Measurements from ENCODE around the gene DNAH3. TPM values are rescaled to one million over a fixed set of nuclear protein-coding genes. Genes with fewer than 3 reads are reported as not detected.
A peak's percentile ranks its signal among the peaks of the same experiment; 100 is the strongest.

DNAH3 gene
- total and polyA plus RNA-seq, 2 of the 13 experiments (the other 11 are each of a cell fraction or from before 2014, with no cell fraction given), result 0.07 to 0.08 TPM

- 0 out of 2 replicates have a peak, but pooled peaks have one; percentile 6 for TF ChIP-seq KDM2A (CRISPR knock-in tag; IDR thresholded peaks at IDR 0.05; ENCODE audit: borderline replicate concordance, low read depth)
- 0 out of 2 replicates have a peak, but pooled peaks have one; percentile 27 for TF ChIP-seq ARID2 (CRISPR knock-in tag; IDR thresholded peaks at IDR 0.05; ENCODE audit: borderline replicate concordance)
- TF ChIP-seq HNF4A (CRISPR knock-in tag; IDR thresholded peaks at IDR 0.05), result 0 out of 2 replicates have a peak, but pooled peaks have one; percentile 10
- TF ChIP-seq ZNF563 (CRISPR knock-in tag; IDR thresholded peaks at IDR 0.05), result peak; percentile 94
Observed at GRCh38 chr16:20903116-20903898, 247.3 kb downstream of the DNAH3 start (continued).

DNA sequence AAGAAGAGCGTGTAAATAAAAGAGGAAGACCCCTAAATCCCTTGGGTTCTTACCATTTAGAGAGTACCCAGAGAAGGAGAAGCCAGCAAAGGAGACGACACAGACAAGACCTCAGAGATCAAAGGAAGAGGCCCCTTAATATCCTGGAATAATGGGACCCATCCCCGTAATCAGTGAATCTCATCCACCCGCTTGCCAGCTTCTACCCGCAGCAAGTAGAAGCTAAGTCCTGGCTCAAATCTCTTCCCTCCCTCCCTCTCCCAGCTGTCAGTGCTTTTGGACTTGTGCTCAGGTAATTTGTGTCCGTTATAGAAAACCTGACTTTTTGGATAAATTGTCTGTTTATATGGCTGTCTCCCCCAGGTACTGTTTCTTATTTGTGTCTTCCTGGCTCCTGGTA, 248.2 kb downstream of the DNAH3 start:
- H3K4me1 ChIP-seq (ENCODE audit: insufficient read depth, low read length), result peaks cover 79% of the 10 kb centered on the region
- peaks cover 9% of the 10 kb centered on the region; the same call in 1 of the 2 replicates for H4K20me1 ChIP-seq (ENCODE audit: insufficient read depth, low read length)
- H3K36me3 ChIP-seq (replicated peaks in 1 of 2; ENCODE audit: control insufficient read depth in 1 of 2, insufficient read depth in 2 of 2, low read length in 2 of 2), result peaks cover 0 to 3% of the 10 kb centered on the region in 2 experiments; a peak in 2 of 5 replicates
- WGBS (ENCODE audit: low lambda C conversion rate), result 95% methylated on average over 6 of the region's 6 CpGs
- H2AFZ ChIP-seq (ENCODE audit: low read length), result no peak overlapping the region
- H3K4me2 ChIP-seq (ENCODE audit: low read depth, low read length), result 0 out of 2 replicates have a peak overlapping the region, but pooled peaks have one; percentile 93
- H3K79me2 ChIP-seq (ENCODE audit: insufficient read depth, low read length), result peaks cover 57% of the 10 kb centered on the region
- no peaks in the 10 kb centered on the region for H3K9me3 ChIP-seq (ENCODE audit: low read length)
- no TSS peak for BruUV-seq (replicated peaks)
- H3K4me3 ChIP-seq (replicated peaks in 1 of 3; ENCODE audit: insufficient read depth in 1 of 3, low read depth in 2 of 3, low read length in 3 of 3), result no peak overlapping the region
- DNase-seq (ENCODE audit: low spot score) (no peak), FAIRE-seq (no peak), ATAC-seq (no peak)
- H3K27ac ChIP-seq (ENCODE audit: extremely low read length, insufficient read depth, low read length), result no peak overlapping the region
- 0 out of 2 replicates have a peak, but pooled peaks have one; percentile 31 for TF ChIP-seq RBFOX2 (IDR thresholded peaks at IDR 0.05; ENCODE audit: low read depth, low read length)
- TF ChIP-seq TIGD3 (CRISPR knock-in tag; IDR thresholded peaks at IDR 0.05; ENCODE audit: borderline replicate concordance), result no peak
- TF ChIP-seq, protein P1, sequence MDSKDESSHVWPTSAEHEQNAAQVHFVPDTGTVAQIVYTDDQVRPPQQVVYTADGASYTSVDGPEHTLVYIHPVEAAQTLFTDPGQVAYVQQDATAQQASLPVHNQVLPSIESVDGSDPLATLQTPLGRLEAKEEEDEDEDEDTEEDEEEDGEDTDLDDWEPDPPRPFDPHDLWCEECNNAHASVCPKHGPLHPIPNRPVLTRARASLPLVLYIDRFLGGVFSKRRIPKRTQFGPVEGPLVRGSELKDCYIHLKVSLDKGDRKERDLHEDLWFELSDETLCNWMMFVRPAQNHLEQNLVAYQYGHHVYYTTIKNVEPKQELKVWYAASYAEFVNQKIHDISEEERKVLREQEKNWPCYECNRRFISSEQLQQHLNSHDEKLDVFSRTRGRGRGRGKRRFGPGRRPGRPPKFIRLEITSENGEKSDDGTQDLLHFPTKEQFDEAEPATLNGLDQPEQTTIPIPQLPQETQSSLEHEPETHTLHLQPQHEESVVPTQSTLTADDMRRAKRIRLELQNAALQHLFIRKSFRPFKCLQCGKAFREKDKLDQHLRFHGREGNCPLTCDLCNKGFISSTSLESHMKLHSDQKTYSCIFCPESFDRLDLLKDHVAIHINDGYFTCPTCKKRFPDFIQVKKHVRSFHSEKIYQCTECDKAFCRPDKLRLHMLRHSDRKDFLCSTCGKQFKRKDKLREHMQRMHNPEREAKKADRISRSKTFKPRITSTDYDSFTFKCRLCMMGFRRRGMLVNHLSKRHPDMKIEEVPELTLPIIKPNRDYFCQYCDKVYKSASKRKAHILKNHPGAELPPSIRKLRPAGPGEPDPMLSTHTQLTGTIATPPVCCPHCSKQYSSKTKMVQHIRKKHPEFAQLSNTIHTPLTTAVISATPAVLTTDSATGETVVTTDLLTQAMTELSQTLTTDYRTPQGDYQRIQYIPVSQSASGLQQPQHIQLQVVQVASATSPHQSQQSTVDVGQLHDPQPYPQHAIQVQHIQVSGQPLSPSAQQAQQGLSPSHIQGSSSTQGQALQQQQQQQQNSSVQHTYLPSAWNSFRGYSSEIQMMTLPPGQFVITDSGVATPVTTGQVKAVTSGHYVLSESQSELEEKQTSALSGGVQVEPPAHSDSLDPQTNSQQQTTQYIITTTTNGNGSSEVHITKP (CRISPR knock-in tag; IDR thresholded peaks at IDR 0.05; ENCODE audit: low read depth), result 0 out of 2 replicates have a peak, but pooled peaks have one; percentile 0
- no peaks in the 10 kb centered on the region; a peak in 1 of 5 replicates for H3K27me3 ChIP-seq (ENCODE audit: control insufficient read depth in 1 of 2, insufficient read depth in 2 of 2, low read length in 2 of 2)
- in situ Hi-C loops (cut with HindIII; ENCODE audit: extremely low pct_ligation_motif_present, low pct_unique_long_range_greater_than_20kb), result no loop called here
- ChIA-PET CTCF (ENCODE audit: low intra/inter-chr PET ratio, low total read pairs) (no interaction called here), POLR2A (no interaction called here)
- H3K9ac ChIP-seq (ENCODE audit: insufficient read depth, low read depth, low read length), result no peak overlapping the region
- intact Hi-C loops (cut with micrococcal nuclease; ENCODE audit: unreplicated experiment), result no loop called here

Data from HepG2 (cell line).